GM12874 (cell line): ENCODE measurements around the gene UCK1.

Experiments used
- CTCF ChIP-seq: IDR thresholded peaks from 2 replicates; pipeline ENCODE4 v1.5.1; 2011; ENCODE audit warnings: low read depth, mild to moderate bottlenecking, control low read depth, low read length, moderate library complexity; ENCODE audit not compliant: insufficient read depth

The UCK1 gene

GRCh38 chr9:131485728-131486422, 45.2 kb downstream of the UCK1 start:
- no peak for TF ChIP-seq CTCF

GRCh38 chr9:131485206-131485605, 45.9 kb downstream of the UCK1 start:
- no peak for TF ChIP-seq CTCF

- no peak for TF ChIP-seq CTCF
Measured at GRCh38 chr9:131484560-131485185, 46.4 kb downstream of the UCK1 start.

GRCh38 chr9:131484051-131484445, 47.0 kb downstream of the UCK1 start:
- no peak for TF ChIP-seq CTCF

- no peak for TF ChIP-seq CTCF
Measured at GRCh38 chr9:131483319-131484050, 47.6 kb downstream of the UCK1 start.

- no peak for TF ChIP-seq CTCF
Measured at GRCh38 chr9:131482343-131483006, 48.6 kb downstream of the UCK1 start.
